GM21447 (cell line): Measurements from ENCODE around the gene IP6K2.
A peak's percentile ranks its signal among the peaks of the same experiment; 100 is the strongest.

Experiments used
- ATAC-seq: cut with Tn5 transposase; IDR thresholded peaks from one replicate; pipeline ENCODE4 v1.9.1; 2021; ENCODE audit not compliant: unreplicated experiment

IP6K2 gene

DNA sequence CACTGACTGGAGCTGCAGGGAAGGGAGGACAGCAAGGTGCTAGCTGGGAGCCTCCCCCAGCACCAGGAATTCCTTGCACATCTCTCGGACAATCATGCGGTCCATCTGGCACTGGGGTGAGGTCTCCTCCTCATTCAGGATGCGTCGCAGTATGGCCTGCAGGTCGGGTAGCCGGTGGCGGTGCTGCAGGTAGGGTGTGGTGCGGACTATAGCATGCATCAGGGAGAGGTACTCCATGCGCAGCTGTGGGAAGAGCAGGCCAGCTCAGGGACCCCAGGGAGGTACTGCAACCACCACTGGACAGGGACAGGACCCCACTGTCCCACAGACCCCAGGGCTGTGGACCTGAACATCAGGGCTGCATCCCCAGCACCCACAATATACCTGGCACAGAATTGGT, 42.5 kb downstream of the IP6K2 start:
- ATAC-seq: no peak

DNA sequence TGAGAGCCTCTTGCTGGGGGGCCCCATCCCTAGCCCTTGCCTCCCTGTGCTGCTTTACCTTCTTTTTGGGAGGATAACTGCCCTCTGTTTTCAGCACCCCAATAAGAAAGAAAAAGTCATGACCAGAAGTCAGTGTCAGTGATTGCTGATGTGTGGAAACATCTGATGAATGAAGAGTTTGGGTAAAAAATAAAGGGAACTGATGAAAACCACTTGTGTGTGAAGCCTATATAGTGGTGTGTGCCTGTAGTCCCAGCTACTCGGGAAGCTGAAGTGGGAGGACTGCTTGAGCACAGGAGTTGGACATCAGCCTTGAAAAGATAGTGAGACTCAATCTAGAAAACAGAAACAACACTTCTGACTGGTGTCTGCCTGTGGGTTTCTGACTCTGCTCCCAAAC, 44.5 kb downstream of the IP6K2 start:
- no peak for ATAC-seq

- ATAC-seq: no peak
Observed at GRCh38 chr3:48664929-48665328, 52.1 kb downstream of the IP6K2 start.

DNA sequence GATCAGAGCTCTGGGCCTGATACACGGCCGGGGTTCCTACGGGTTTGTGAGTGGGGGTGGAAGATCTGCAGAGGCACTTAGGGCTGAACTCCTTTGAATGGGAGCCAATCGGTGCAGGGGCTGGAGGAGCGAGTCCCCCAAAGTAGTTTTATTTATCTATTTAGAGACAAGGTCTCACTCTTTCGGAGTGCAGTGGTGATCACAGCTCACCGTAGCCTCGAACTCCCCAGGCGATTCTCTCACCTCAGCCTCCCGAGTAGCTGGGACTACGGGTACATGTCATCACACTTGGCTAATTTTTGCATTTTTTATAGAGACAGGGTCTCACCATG, 52.7 kb downstream of the IP6K2 start:
- no peak for ATAC-seq

- peak; percentile 87 for ATAC-seq
Observed at GRCh38 chr3:48663489-48664312, 53.3 kb downstream of the IP6K2 start.

DNA sequence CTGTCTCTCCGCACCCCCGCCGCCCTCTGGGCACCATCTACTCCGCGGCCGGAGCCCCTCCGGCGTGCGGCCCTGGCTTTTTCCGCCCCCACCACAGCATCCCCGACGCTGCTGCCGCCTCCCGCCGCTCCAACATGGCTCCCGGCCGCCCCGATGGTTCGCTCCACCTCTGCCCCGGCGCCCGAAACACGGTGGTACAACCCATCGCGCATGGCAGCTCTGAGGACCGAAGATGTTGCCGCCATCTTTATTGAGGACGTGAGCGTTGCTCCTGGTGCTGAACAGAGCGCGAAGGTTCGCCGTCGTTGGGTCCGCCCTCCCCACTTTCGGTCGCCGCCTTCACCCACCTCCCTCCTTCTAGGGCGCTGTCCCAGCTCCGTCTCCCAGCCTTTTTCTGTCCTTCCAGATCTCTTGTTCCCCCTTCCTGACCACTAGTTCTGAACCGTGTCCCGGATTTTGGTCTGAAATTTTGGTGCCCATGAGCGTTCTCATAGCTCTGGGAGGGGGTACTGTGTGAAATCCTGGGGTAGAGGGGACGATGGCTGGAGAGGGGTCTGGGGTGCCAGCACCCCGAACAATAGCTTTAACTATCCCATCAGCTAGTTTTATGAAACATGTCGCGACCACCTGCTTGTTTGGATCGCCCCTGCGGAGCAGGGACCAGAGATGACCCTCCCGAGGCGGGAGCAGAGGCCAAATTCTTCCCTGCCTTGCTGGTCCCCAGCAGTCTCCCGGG, 54.1 kb downstream of the IP6K2 start, which contains the start of gene CELSR3:
CELSR3 (minus strand) TSS at position 134 of the 736 bp plus-strand sequence. CDS start 252 bp downstream, outside the sequence.
- ATAC-seq: no peak

DNA sequence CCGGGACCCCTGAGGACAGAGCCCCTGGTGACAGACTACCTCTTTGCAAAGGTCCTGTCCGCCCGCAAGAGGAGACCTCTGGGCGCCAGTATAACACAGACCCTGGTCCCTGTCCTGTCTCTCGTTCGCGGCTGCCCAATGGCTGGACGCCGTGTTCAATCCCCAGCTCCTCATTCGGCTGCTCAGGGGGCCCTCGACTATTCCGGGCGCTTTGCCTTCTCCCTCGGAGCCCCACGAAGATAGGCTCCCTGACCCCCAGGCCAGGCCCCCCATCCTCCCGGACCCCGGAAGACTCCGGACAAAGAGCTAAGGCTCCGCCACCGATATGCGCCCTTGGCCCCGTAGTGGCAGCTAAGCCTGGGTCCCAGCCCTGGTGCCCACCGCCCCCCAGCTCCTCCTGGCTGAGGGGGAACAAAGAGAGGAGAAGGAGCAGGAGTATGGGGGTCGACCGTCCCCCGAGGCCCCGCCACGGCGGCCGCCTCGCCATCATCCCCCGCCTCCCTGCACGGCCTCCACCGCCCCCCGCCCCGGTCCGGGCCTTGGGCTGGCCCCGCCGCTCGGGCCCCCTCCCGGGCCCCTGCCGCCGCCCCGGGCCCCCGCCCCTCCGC, 54.8 kb downstream of the IP6K2 start:
- no peak for ATAC-seq

DNA sequence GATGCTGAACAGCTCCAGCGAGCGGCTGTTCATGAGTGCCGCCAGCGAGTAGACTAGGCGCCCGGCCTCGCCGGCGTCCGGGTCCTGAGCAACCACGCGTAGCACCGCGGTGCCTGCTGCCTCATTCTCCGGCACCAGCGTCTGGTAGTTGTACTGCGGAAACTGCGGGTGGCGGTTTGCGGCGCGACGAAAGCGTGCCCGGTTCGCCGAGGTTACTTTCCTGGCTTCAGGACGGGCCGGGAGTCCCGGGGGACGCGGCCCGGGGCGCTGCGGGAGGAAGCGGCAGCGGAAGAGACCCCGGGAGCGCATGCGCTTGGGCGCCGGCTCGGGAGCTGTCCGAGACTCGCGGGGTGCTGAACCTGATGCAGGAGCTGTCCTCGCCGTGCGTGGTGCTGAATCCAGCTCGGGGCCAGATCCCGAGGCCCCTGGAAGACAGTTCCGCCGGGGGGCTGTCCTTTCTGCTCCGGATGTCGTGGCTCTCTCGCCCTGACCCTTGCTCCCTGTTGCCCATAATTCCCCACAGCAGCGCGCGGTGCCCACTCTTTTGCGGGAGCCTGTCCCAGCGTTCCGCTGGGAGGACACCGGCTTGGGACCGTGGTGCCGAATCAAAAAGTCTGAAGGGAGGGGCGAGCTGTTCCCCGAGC, 55.4 kb downstream of the IP6K2 start:
- ATAC-seq: no peak

DNA sequence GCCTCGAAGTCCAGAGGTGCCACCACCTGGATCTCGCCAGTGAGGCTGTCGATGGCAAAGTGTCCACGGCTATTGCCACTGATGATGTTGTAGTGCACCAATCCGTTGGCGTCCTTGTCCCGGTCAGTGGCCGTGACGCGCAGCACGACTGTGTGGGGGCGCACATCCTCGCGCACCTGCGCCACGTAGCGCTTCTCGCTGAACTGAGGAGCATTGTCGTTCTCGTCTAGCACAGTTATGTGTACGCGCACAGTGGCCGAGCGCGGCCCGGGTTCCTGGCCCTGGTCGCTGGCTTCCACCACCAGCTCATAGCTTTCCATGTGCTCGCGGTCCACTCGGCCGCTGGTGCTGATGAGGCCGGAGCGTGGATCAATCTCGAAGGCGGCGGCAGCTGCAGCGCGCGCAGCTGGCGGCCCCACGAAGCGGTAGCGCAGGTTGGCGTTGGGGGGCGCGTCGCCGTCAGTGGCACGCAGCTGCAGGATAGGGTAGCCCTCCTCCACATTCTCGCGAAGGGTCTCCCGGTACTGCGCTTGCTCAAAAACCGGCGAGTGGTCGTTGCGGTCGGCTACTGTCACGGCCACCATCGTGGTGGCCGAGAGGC, 56.1 kb downstream of the IP6K2 start:
- ATAC-seq: no peak

GRCh38 chr3:48656841-48657281, 60.2 kb downstream of the IP6K2 start:
- ATAC-seq: no peak

- ATAC-seq: peak; percentile 53
Observed at GRCh38 chr3:48656061-48656840, 60.8 kb downstream of the IP6K2 start.

DNA sequence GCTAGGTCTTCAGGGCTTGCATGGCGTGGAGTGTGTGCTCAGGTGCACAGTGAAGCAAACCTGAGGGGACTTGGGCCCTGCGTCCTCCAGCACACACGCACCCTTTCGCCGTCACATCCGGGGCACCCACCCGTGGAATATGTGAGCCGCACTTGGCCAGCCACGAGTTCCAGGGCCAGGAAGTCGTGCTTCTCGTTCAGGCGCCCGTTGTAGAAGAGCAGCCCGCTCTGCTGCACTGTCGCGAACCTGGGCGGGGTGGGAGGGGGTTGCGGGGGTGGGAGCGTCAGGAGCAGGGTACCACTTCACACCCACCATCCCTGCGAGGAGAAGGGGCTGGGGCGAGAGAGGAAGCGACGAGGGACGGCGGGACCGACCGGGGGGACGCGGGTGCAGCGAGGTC, 61.4 kb downstream of the IP6K2 start:
- no peak for ATAC-seq

GRCh38 chr3:48655063-48655462, 62.0 kb downstream of the IP6K2 start:
- ATAC-seq: no peak

DNA sequence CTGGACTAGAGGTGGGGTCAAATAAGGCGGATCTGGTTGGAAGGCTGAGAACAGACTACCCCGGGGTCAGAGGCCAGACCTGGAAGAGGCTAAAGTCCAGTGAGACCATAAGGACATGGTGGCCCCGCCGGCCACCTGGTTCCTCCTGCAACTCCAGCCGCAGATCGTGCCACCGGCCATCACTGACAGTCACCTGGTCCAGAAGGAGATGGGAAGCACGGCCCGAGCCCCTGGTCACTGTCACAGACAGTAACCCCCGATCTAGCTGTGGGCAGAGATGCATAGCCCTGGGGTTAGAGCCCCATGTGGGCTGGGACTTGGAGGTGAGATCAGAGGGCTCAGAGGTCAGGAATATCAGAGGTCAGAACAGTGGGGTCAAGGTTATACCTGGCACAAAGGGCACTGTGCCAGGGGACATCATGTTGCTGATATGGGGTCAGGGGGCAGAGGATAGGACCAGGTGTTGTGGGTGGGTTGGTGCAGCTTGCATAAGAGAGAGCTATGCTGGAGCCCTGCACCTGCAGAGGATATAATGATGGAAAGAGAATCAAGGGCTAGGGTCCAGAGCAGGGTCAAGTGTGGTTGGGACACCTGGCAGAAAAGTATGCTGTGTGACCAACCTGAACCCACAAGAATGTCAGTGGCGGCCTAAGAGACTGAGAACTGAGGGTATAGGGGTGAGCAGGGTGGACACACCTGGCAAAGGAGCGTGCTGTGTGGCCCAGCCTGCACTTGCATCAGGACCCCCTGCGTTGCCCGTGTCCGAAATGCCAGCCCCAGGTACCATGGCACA, 63.9 kb downstream of the IP6K2 start:
- ATAC-seq: no peak

- no peak for ATAC-seq
Observed at GRCh38 chr3:48651771-48652170, 65.2 kb downstream of the IP6K2 start.

- no peak for ATAC-seq
Observed at GRCh38 chr3:48650723-48651122, 66.3 kb downstream of the IP6K2 start.

- no peak for ATAC-seq
Observed at GRCh38 chr3:48648188-48648850, 68.7 kb downstream of the IP6K2 start.

- no peak for ATAC-seq
Observed at GRCh38 chr3:48647714-48648113, 69.3 kb downstream of the IP6K2 start.
